GM13977 (cell line): Measurements from ENCODE around the gene TRIM65.

ENCODE experiments used
- DNase-seq: peaks from one replicate; pipeline ENCODE4 v3.0.0; 2012; ENCODE audit warnings: low spot score
- CTCF ChIP-seq: IDR thresholded peaks from 2 replicates; pipeline ENCODE4 v1.5.1; 2012; ENCODE audit warnings: mild to moderate bottlenecking, control low read depth; ENCODE audit not compliant: insufficient read depth; ENCODE audit errors: extremely low read depth, missing control alignments
- in situ Hi-C: fragments of 300-500 bp; cut with MboI; formaldehyde crosslinking; loops from one replicate; pipeline ENCODE4 v1.12.0; 2022; ENCODE audit warnings: low sequenced_read_pairs, low pct_unique_long_range_greater_than_20kb, mixed read lengths, inconsistent platforms; ENCODE audit not compliant: unreplicated experiment

The TRIM65 gene

GRCh38 chr17:75898791-75899190 is 2.0 kb upstream of the TRIM65 start:
- no peak for DNase-seq
- in situ Hi-C loops = no loop called here

GRCh38 chr17:75898065-75898464 is 1.3 kb upstream of the TRIM65 start:
- in situ Hi-C loops = no loop called here

More at GRCh38 chr17:75898791-75899190, 2.0 kb upstream of the TRIM65 start:
- TF ChIP-seq CTCF = no peak

GRCh38 chr17:75897160-75898019 is 639 bp upstream of the TRIM65 start:
- in situ Hi-C loops = no loop called here
- DNase-seq = no peak
- no peak for TF ChIP-seq CTCF

More at GRCh38 chr17:75898065-75898464, 1.3 kb upstream of the TRIM65 start:
- TF ChIP-seq CTCF = no peak
- no peak for DNase-seq

GRCh38 chr17:75895370-75896155 is 1.2 kb downstream of the TRIM65 start:
- DNase-seq = no peak
- in situ Hi-C loops = no loop called here
- TF ChIP-seq CTCF = peak; percentile 17

DNA sequence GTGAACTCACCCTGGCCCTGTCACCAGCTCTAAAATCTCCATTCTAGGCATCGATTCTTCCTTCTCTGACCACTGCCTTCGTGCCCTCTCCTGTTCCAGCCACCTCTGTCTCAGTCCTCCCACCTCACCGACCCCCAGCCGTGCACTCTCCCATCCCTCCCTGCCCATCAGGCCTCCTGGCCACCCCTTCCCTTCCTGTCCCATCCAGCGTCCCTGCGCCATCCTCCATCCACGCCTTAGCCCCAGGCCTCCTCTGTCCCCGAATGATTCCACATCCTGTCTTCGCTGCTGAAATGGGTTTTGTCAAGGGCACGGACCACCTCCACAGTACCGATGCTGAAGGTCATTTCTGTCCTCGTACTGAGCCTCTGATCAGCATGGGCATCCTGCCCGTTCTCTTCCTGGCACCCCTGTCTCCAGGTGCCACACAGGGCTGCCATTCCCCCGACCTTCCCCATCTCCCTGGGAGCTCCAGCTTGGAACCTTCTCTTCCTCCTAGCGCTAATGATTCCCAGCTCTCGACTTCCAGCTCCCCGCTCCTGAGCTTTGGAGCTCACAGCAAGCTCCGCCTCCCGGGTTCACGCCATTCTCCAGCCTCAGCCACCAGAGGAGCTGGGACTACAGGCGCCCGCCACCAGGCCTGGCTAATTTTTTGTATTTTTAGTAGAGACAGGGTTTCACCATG is 2.6 kb downstream of the TRIM65 start:
- no peak for TF ChIP-seq CTCF
- in situ Hi-C loops = no loop called here
- no peak for DNase-seq

- DNase-seq = no peak
- TF ChIP-seq CTCF = no peak
- in situ Hi-C loops = no loop called here
Observed at GRCh38 chr17:75893305-75894048, 3.3 kb downstream of the TRIM65 start.
